Smooth muscle cell (in vitro differentiated cells): ENCODE results near the gene RIMBP2. TPM values are rescaled to one million over a fixed set of nuclear protein-coding genes. Genes with fewer than 3 reads are reported as not detected.

Experiments
- DNase-seq: peaks from one replicate; lab custom pipeline; 2025; ENCODE audit not compliant: unreplicated experiment; lab: John Stamatoyannopoulos, UW
- H2AFZ ChIP-seq: fragments of 200-600 bp; sonication (generic); 2 replicates; pipeline ENCODE4 v1.6.0; 2016; ENCODE audit warnings: antibody characterized with exemption, low read depth, mild to moderate bottlenecking
- H3F3A ChIP-seq: fragments of 200-600 bp; sonication (generic); 2 replicates; pipeline ENCODE4 v1.6.0; 2017; ENCODE audit warnings: antibody characterized with exemption, low read depth
- H3K27ac ChIP-seq: fragments of 200-600 bp; sonication (generic); 2 replicates; pipeline ENCODE4 v1.5.1; 2016; ENCODE audit warnings: low read depth, mild to moderate bottlenecking
- H3K27me3 ChIP-seq: fragments of 200-600 bp; sonication (generic); 2 replicates; pipeline ENCODE4 v1.6.1; 2016; ENCODE audit warnings: low read depth, mild to moderate bottlenecking
- H3K36me3 ChIP-seq: fragments of 200-600 bp; sonication (generic); 2 replicates; pipeline ENCODE4 v1.5.1; 2016; ENCODE audit warnings: low read depth
- H3K4me1 ChIP-seq: fragments of 200-600 bp; sonication (generic); 2 replicates; pipeline ENCODE4 v1.5.1; 2016; ENCODE audit warnings: low read depth
- H3K4me2 ChIP-seq: fragments of 200-600 bp; sonication (generic); 2 replicates; pipeline ENCODE4 v1.6.0; 2016; ENCODE audit warnings: mild to moderate bottlenecking
- H3K4me3 ChIP-seq: fragments of 200-600 bp; sonication (generic); 2 replicates; pipeline ENCODE4 v1.5.1; 2016; ENCODE audit warnings: mild to moderate bottlenecking
- H3K79me2 ChIP-seq: fragments of 200-600 bp; sonication (generic); 2 replicates; pipeline ENCODE4 v1.6.0; 2016; ENCODE audit warnings: low read depth, mild to moderate bottlenecking
- H3K9ac ChIP-seq: fragments of 200-600 bp; sonication (generic); 2 replicates; pipeline ENCODE4 v1.6.0; 2016; ENCODE audit warnings: low read depth
- H3K9me3 ChIP-seq: fragments of 200-600 bp; sonication (generic); replicated peaks from 2 replicates; pipeline ENCODE4 v1.5.1; 2016; ENCODE audit warnings: low read depth
- H4K20me1 ChIP-seq: fragments of 200-600 bp; sonication (generic); 2 replicates; pipeline ENCODE4 v1.6.0; 2016; ENCODE audit warnings: low read depth
- CTCF ChIP-seq: fragments of 200-600 bp; sonication (generic); IDR thresholded peaks from 2 replicates; pipeline ENCODE4 v1.5.1; 2017; ENCODE audit warnings: borderline replicate concordance, mild to moderate bottlenecking, antibody characterized with exemption; ENCODE audit not compliant: insufficient read depth, poor library complexity, severe bottlenecking
- WGBS: methylation state at CpG from one replicate; pipeline ENCODE4 v1.1.7; 2016; ENCODE audit warnings: low lambda C conversion rate; 5-methylcytosine and 5-hydroxymethylcytosine counted together
- polyA plus RNA-seq: library from polyadenylated mRNA; unstranded; fragments of >200 nt; fragmentation: Nextera tagmentation; extraction: Ambion mirVana; gene quantifications from 2 replicates; pipeline ENCODE4 v1.2.1, GENCODE V29; 2016
- total RNA-seq: library from RNA; depleted of rRNA; stranded (reverse); fragments of >200 nt; gene quantifications from 2 replicates; pipeline ENCODE4 v1.2.3, GENCODE V29; 2014

RIMBP2 gene
- total and polyA plus RNA-seq, 2 experiments from 2014 or later = 2.3 TPM; not detected in 1

GRCh38 chr12:130423991-130424857 lies 291.9 kb downstream of the RIMBP2 start:
- Histone ChIP-seq H3K79me2 (no peaks in the 10 kb centered on the region), H4K20me1 (no peaks in the 10 kb centered on the region), H3K4me1 (peaks cover 9% of the 10 kb centered on the region), H3K36me3 (no peaks in the 10 kb centered on the region), H3K27ac (no peak overlapping the region), H3F3A (no peaks in the 10 kb centered on the region), H3K4me3 (no peak overlapping the region), H3K9ac (no peak overlapping the region), H3K4me2 (no peak overlapping the region), H3K9me3 (no peaks in the 10 kb centered on the region), H3K27me3 (peaks cover 3% of the 10 kb centered on the region), H2AFZ (no peak overlapping the region)
- TF ChIP-seq CTCF = no peak
- WGBS = 92% methylated on average over 49 of the region's 51 CpGs
- no peak for DNase-seq

- H3K4me2 ChIP-seq = no peak overlapping the region
- H4K20me1 ChIP-seq = no peaks in the 10 kb centered on the region
- H3K9me3 ChIP-seq = no peaks in the 10 kb centered on the region
- H2AFZ ChIP-seq = no peak overlapping the region
- H3F3A ChIP-seq = no peaks in the 10 kb centered on the region
- peaks cover 9% of the 10 kb centered on the region for H3K4me1 ChIP-seq
- TF ChIP-seq CTCF = no peak
- H3K27ac ChIP-seq = no peak overlapping the region
- no peaks in the 10 kb centered on the region for H3K79me2 ChIP-seq
- H3K36me3 ChIP-seq = no peaks in the 10 kb centered on the region
- H3K9ac ChIP-seq = no peak overlapping the region
- H3K27me3 ChIP-seq = peaks cover 3% of the 10 kb centered on the region
- no peak overlapping the region for H3K4me3 ChIP-seq
- 89% methylated on average over 11 of the region's 11 CpGs for WGBS
- DNase-seq = no peak
Observed at GRCh38 chr12:130423136-130423535, 293.0 kb downstream of the RIMBP2 start.

DNA sequence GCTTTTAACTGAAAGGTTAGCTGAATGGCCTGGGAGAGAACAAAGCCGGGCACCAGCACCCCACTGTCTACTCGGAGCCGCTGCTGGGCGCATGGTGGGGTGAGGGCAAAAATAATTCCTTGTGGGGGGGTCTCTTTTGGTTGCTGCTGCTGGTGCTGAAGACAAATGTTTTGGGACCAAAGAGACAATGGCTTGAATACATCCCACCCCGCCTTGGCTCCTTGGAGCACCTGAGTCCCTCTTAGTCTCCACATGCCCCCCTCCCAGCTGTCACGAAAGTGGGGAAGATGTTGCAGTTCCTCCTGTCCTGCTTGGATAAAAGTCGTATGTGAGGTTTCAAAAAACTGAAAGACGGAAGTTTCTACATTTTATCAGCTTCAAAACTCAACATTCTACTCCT lies 293.4 kb downstream of the RIMBP2 start:
- Histone ChIP-seq H3F3A (no peaks in the 10 kb centered on the region), H3K4me3 (no peak overlapping the region), H4K20me1 (no peaks in the 10 kb centered on the region), H3K4me1 (peaks cover 9% of the 10 kb centered on the region), H3K4me2 (no peak overlapping the region), H3K79me2 (no peaks in the 10 kb centered on the region), H3K27me3 (peaks cover 6% of the 10 kb centered on the region), H2AFZ (no peak overlapping the region), H3K36me3 (no peaks in the 10 kb centered on the region), H3K27ac (no peak overlapping the region), H3K9ac (no peak overlapping the region), H3K9me3 (no peaks in the 10 kb centered on the region)
- TF ChIP-seq CTCF = no peak
- no peak for DNase-seq
- 89% methylated on average over 8 of the region's 8 CpGs for WGBS

DNA sequence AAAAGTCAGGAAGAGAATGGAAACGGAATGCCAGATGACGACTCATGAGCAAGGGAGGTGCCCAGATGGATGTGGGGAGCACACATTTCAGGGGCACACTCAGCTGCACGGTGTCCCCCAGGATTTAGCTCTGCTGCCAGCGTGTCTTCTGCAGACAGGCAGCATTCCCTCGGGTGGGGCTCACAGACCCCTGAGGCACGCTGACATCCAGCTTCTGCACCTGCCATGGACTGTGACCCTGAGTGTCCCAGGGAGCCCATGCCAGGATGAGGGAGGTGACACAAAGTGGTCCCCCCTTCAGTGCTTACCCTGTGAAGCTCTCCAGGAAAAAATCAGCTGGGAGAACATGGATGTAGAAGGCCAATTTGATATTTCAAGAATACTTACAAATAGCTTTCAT lies 294.2 kb downstream of the RIMBP2 start:
- H3F3A ChIP-seq = no peaks in the 10 kb centered on the region
- H3K79me2 ChIP-seq = no peaks in the 10 kb centered on the region
- H3K4me3 ChIP-seq = no peak overlapping the region
- no peak for TF ChIP-seq CTCF
- H3K4me2 ChIP-seq = no peak overlapping the region
- H4K20me1 ChIP-seq = no peaks in the 10 kb centered on the region
- H3K27ac ChIP-seq = no peak overlapping the region
- peaks cover 9% of the 10 kb centered on the region for H3K4me1 ChIP-seq
- peaks cover 6% of the 10 kb centered on the region for H3K27me3 ChIP-seq
- H3K36me3 ChIP-seq = no peaks in the 10 kb centered on the region
- no peak overlapping the region for H3K9ac ChIP-seq
- WGBS = 85% methylated on average over 6 of the region's 6 CpGs
- H2AFZ ChIP-seq = no peak overlapping the region
- no peaks in the 10 kb centered on the region for H3K9me3 ChIP-seq
- no peak for DNase-seq
